ENCODE measurements around the gene TMEFF2. TPM values are rescaled to one million over a fixed set of nuclear protein-coding genes. Genes with fewer than 3 reads are reported as not detected.

The TMEFF2 gene
- polyA plus RNA-seq, 1 of the 3 experiments (the other 2 are of a cell fraction), result 5.4 TPM

GRCh38 chr2:191933307-191934105 lies 261.2 kb downstream of the TMEFF2 start:
- CTCF ChIA-PET, result interaction anchor here (0.9 to 2.1 kb wide), 3 partner anchors 10 to 229 kb away, joined by 3 to 7 read pairs (median 3); no protein-coding TSS in a partner anchor
- Histone ChIP-seq H3K4me2 (no peak overlapping the region), H3K9ac (no peak overlapping the region)

GRCh38 chr2:191932286-191932685 lies 262.4 kb downstream of the TMEFF2 start:
- no peaks in the 10 kb centered on the region for H3K27me3 ChIP-seq (ENCODE audit: insufficient read depth)
- H3F3A ChIP-seq (replicated peaks; ENCODE audit: insufficient read depth), result no peaks in the 10 kb centered on the region
- no peaks in the 10 kb centered on the region for H3K9me3 ChIP-seq
- TF ChIP-seq SMC3 (IDR thresholded peaks at IDR 0.05; ENCODE audit: low read depth, low read length), result no peak
- no peak overlapping the region for H3K4me3 ChIP-seq (ENCODE audit: low read depth in 2 of 2, low read length in 1 of 2)
- H3K4me1 ChIP-seq (ENCODE audit: control insufficient read depth in 1 of 2, insufficient read depth in 2 of 2, low read depth in 1 of 2, low read length in 1 of 2), result peaks cover 1 to 2% of the 10 kb centered on the region in 2 experiments; a peak in 3 of 4 replicates
- H2AFZ ChIP-seq (ENCODE audit: low read depth), result no peak overlapping the region
- no peaks in the 10 kb centered on the region for H3K36me3 ChIP-seq (replicated peaks in 1 of 2; ENCODE audit: control insufficient read depth in 1 of 2, insufficient read depth in 2 of 2, low read length in 1 of 2)
- WGBS (ENCODE audit: low lambda C conversion rate), result 50% methylated on average over 1 of the region's 1 CpG
- ChIA-PET CTCF (interaction anchor here (0.7 to 1.3 kb wide), 3 partner anchors 9 to 1578 kb away, joined by 3 read pairs; no protein-coding TSS in a partner anchor), POLR2A (no interaction called here)
- no peak overlapping the region for H3K4me2 ChIP-seq
- H3K9ac ChIP-seq, result no peak overlapping the region
- no peak overlapping the region for H3K27ac ChIP-seq (ENCODE audit: low read depth in 2 of 2, low read length in 1 of 2)
- no peak for DNase-seq
- no peaks in the 10 kb centered on the region for H3K9me2 ChIP-seq
- no peaks in the 10 kb centered on the region for H4K20me1 ChIP-seq (ENCODE audit: insufficient read depth)
- H3K79me2 ChIP-seq (ENCODE audit: insufficient read depth), result no peaks in the 10 kb centered on the region

More at GRCh38 chr2:191933307-191934105, 261.2 kb downstream of the TMEFF2 start:
- Histone ChIP-seq H3F3A (replicated peaks; ENCODE audit: insufficient read depth) (no peaks in the 10 kb centered on the region), H2AFZ (ENCODE audit: low read depth) (no peak overlapping the region), H3K9me2 (no peaks in the 10 kb centered on the region), H3K36me3 (replicated peaks in 1 of 2; ENCODE audit: control insufficient read depth in 1 of 2, insufficient read depth in 2 of 2, low read length in 1 of 2) (no peaks in the 10 kb centered on the region), H3K9me3 (no peaks in the 10 kb centered on the region), H3K79me2 (ENCODE audit: insufficient read depth) (no peaks in the 10 kb centered on the region), H3K27me3 (ENCODE audit: insufficient read depth) (no peaks in the 10 kb centered on the region), H4K20me1 (ENCODE audit: insufficient read depth) (no peaks in the 10 kb centered on the region), H3K4me1 (ENCODE audit: control insufficient read depth in 1 of 2, insufficient read depth in 2 of 2, low read depth in 1 of 2, low read length in 1 of 2) (peaks cover 1 to 2% of the 10 kb centered on the region in 2 experiments; a peak in 2 of 4 replicates), H3K27ac (ENCODE audit: low read depth in 2 of 2, low read length in 1 of 2) (no peak overlapping the region), H3K4me3 (ENCODE audit: low read depth in 2 of 2, low read length in 1 of 2) (no peak overlapping the region)
- POLR2A ChIA-PET, result no interaction called here
- 73% methylated on average over 2 of the region's 2 CpGs for WGBS (ENCODE audit: low lambda C conversion rate)
- no peak for TF ChIP-seq SMC3 (IDR thresholded peaks at IDR 0.05; ENCODE audit: low read depth, low read length)
- TF ChIP-seq CTCF (IDR thresholded peaks at IDR 0.05), result no peak
- no peak for TF ChIP-seq POLR2AphosphoS5 (IDR thresholded peaks at IDR 0.05; ENCODE audit: low read depth, low read length)
- TF ChIP-seq TCF12 (IDR thresholded peaks at IDR 0.05), result no peak
- TF ChIP-seq GABPA (IDR thresholded peaks at IDR 0.05; ENCODE audit: low read depth), result no peak
- DNase-seq, result no peak

GRCh38 chr2:191931329-191931728 lies 263.4 kb downstream of the TMEFF2 start:
- Histone ChIP-seq H3F3A (replicated peaks; ENCODE audit: insufficient read depth) (peaks cover 9% of the 10 kb centered on the region), H3K9me3 (no peaks in the 10 kb centered on the region), H4K20me1 (ENCODE audit: insufficient read depth) (no peaks in the 10 kb centered on the region), H3K27me3 (ENCODE audit: insufficient read depth) (no peaks in the 10 kb centered on the region), H3K9ac (no peak overlapping the region), H3K27ac (ENCODE audit: low read depth in 2 of 2, low read length in 1 of 2) (no peak overlapping the region), H3K9me2 (no peaks in the 10 kb centered on the region), H3K4me3 (ENCODE audit: low read depth in 2 of 2, low read length in 1 of 2) (no peak overlapping the region), H3K79me2 (ENCODE audit: insufficient read depth) (no peaks in the 10 kb centered on the region), H3K36me3 (replicated peaks in 1 of 2; ENCODE audit: control insufficient read depth in 1 of 2, insufficient read depth in 2 of 2, low read length in 1 of 2) (no peaks in the 10 kb centered on the region), H3K4me2 (no peak overlapping the region), H2AFZ (ENCODE audit: low read depth) (no peak overlapping the region), H3K4me1 (ENCODE audit: control insufficient read depth in 1 of 2, insufficient read depth in 2 of 2, low read depth in 1 of 2, low read length in 1 of 2) (peaks cover 2 to 11% of the 10 kb centered on the region in 2 experiments; a peak in 3 of 4 replicates)
- ChIA-PET CTCF (interaction anchor here (0.6 kb wide), 1 partner anchor 14 kb away, joined by 3 read pairs; no protein-coding TSS in a partner anchor), POLR2A (no interaction called here)
- no peak for TF ChIP-seq SMC3 (IDR thresholded peaks at IDR 0.05; ENCODE audit: low read depth, low read length)
- 80% methylated on average over 1 of the region's 1 CpG for WGBS (ENCODE audit: low lambda C conversion rate)
- DNase-seq, result no peak
